ENCODE data around the gene OSBP. TPM values are rescaled to one million over a fixed set of nuclear protein-coding genes. Genes with fewer than 3 reads are reported as not detected.

Gene OSBP
- total RNA-seq, 1 experiment from 2014 or later: 36.3 TPM

DNA sequence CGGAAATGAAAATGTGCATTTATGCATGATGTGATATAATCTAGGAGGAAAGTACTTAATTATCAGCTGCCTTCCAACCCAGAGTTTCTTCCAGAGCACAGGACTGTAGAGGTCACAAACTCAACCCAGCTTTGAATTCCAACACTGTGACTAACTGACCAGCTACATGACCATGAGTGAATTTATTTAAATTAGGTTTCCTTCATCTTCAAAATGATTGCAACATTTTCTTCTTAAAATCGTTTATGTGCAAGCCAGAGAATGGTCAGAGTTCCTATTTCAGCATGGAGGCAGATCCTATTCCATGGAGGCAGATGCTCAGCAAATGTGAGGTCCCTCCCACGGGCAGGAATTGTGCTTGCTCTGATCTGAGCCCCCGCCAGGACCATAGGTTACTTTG is 42.4 kb downstream of the OSBP start:
- intact Hi-C loops (cut with micrococcal nuclease): no loop called here
- H2AFZ ChIP-seq (ENCODE audit: low read length): no peak overlapping the region
- ChIA-PET POLR2A (ENCODE audit: unreplicated experiment) (no interaction called here), CTCF (no interaction called here)
- H3K9me2 ChIP-seq (replicated peaks; ENCODE audit: low read length): no peaks in the 10 kb centered on the region
- no peaks in the 10 kb centered on the region for H4K20me1 ChIP-seq (ENCODE audit: low read length)
- no peaks in the 10 kb centered on the region for H3K9me3 ChIP-seq (ENCODE audit: low read length)
- no peak overlapping the region for H3K27ac ChIP-seq (ENCODE audit: low read length)
- no peaks in the 10 kb centered on the region; the same call in 1 of the 2 replicates for H3K4me1 ChIP-seq (ENCODE audit: insufficient read depth, low read length)
- H3K4me3 ChIP-seq (ENCODE audit: low read length): no peak overlapping the region
- H3K9ac ChIP-seq (ENCODE audit: low read length): no peak overlapping the region
- no peak overlapping the region for H3K4me2 ChIP-seq (ENCODE audit: low read length)
- no peak for TF ChIP-seq EZH2phosphoT487 (IDR thresholded peaks at IDR 0.05; ENCODE audit: borderline replicate concordance, low read length)
- no peak for TF ChIP-seq CTCF (conservative IDR thresholded peaks at IDR 0.05; ENCODE audit: low read depth, low read length)
- no peak for TF ChIP-seq EZH2 (IDR thresholded peaks at IDR 0.05; ENCODE audit: low read length, unreplicated experiment)
- no TSS peak for BruUV-seq (replicated peaks)
- no peaks in the 10 kb centered on the region for H3K27me3 ChIP-seq (ENCODE audit: low read length)
- DNase-seq: peak; percentile 48
- no peaks in the 10 kb centered on the region for H3F3A ChIP-seq (ENCODE audit: low read length, unreplicated experiment)
- no peak for ATAC-seq
- peaks cover 27% of the 10 kb centered on the region for H3K36me3 ChIP-seq (ENCODE audit: low read depth, low read length)
- no peaks in the 10 kb centered on the region for H3K79me2 ChIP-seq (ENCODE audit: low read length)

DNA sequence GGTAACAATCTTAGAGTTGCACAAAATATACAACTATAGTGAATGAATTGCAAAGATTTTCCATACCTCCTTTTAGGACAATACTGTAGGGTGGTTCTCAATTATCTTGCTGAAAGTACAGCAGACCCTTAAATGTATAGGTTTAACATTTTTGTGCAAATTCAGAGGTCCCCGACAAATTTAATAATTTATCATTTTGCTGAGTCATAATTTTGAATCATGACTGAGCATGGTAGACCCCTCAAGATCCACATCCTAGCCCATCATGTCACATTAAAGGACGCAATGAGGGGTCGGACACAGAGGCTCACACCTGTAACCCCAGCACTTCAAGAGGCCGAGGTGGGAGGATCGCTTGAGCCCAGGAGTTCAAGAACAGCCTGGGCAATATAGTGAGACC is 43.5 kb downstream of the OSBP start:
- no peak overlapping the region for H3K4me2 ChIP-seq (ENCODE audit: low read length)
- ATAC-seq (no peak), DNase-seq (no peak)
- no TSS peak for BruUV-seq (replicated peaks)
- no peaks in the 10 kb centered on the region for H3K9me3 ChIP-seq (ENCODE audit: low read length)
- no peaks in the 10 kb centered on the region for H3F3A ChIP-seq (ENCODE audit: low read length, unreplicated experiment)
- H3K79me2 ChIP-seq (ENCODE audit: low read length): no peaks in the 10 kb centered on the region
- H3K4me3 ChIP-seq (ENCODE audit: low read length): no peak overlapping the region
- H2AFZ ChIP-seq (ENCODE audit: low read length): no peak overlapping the region
- no peak for TF ChIP-seq CTCF (conservative IDR thresholded peaks at IDR 0.05; ENCODE audit: low read depth, low read length)
- TF ChIP-seq EZH2 (IDR thresholded peaks at IDR 0.05; ENCODE audit: low read length, unreplicated experiment): no peak
- TF ChIP-seq EZH2phosphoT487 (IDR thresholded peaks at IDR 0.05; ENCODE audit: borderline replicate concordance, low read length): no peak
- no peaks in the 10 kb centered on the region for H3K27me3 ChIP-seq (ENCODE audit: low read length)
- ChIA-PET POLR2A (ENCODE audit: unreplicated experiment) (no interaction called here), CTCF (no interaction called here)
- no peaks in the 10 kb centered on the region for H3K9me2 ChIP-seq (replicated peaks; ENCODE audit: low read length)
- intact Hi-C loops (cut with micrococcal nuclease): no loop called here
- no peak overlapping the region for H3K27ac ChIP-seq (ENCODE audit: low read length)
- H3K9ac ChIP-seq (ENCODE audit: low read length): no peak overlapping the region
- no peaks in the 10 kb centered on the region for H4K20me1 ChIP-seq (ENCODE audit: low read length)
- H3K36me3 ChIP-seq (ENCODE audit: low read depth, low read length): peaks cover 19% of the 10 kb centered on the region
- H3K4me1 ChIP-seq (ENCODE audit: insufficient read depth, low read length): no peaks in the 10 kb centered on the region; the same call in 1 of the 2 replicates

- Histone ChIP-seq H3K27ac (ENCODE audit: low read length) (peak overlapping the region; percentile 89; the same call in 1 of the 2 replicates), H3K27me3 (ENCODE audit: low read length) (no peaks in the 10 kb centered on the region), H3F3A (ENCODE audit: low read length, unreplicated experiment) (peaks cover under 1% of the 10 kb centered on the region), H3K9me2 (replicated peaks; ENCODE audit: low read length) (no peaks in the 10 kb centered on the region), H3K4me1 (ENCODE audit: insufficient read depth, low read length) (peaks cover 6% of the 10 kb centered on the region; the same call in 1 of the 2 replicates), H4K20me1 (ENCODE audit: low read length) (no peaks in the 10 kb centered on the region), H3K4me3 (ENCODE audit: low read length) (no peak overlapping the region), H2AFZ (ENCODE audit: low read length) (peak overlapping the region; percentile 43; the same call in 1 of the 2 replicates), H3K36me3 (ENCODE audit: low read depth, low read length) (no peaks in the 10 kb centered on the region), H3K4me2 (ENCODE audit: low read length) (no peak overlapping the region), H3K9ac (ENCODE audit: low read length) (no peak overlapping the region), H3K9me3 (ENCODE audit: low read length) (no peaks in the 10 kb centered on the region), H3K79me2 (ENCODE audit: low read length) (no peaks in the 10 kb centered on the region)
- ATAC-seq (no peak), DNase-seq (no peak)
- TF ChIP-seq CTCF (conservative IDR thresholded peaks at IDR 0.05; ENCODE audit: low read depth, low read length) (no peak), EZH2 (IDR thresholded peaks at IDR 0.05; ENCODE audit: low read length, unreplicated experiment) (no peak), EZH2phosphoT487 (IDR thresholded peaks at IDR 0.05; ENCODE audit: borderline replicate concordance, low read length) (no peak)
- POLR2A ChIA-PET (ENCODE audit: unreplicated experiment): no interaction called here
- CTCF ChIA-PET: no interaction called here
- intact Hi-C loops (cut with micrococcal nuclease): no loop called here
- BruUV-seq (replicated peaks): no TSS peak
Observed at GRCh38 chr11:59562292-59562691, 53.3 kb downstream of the OSBP start.
